Testis (tissue), 3 donors: Measurements from ENCODE around the gene TPO. TPM values are rescaled to one million over a fixed set of nuclear protein-coding genes. Genes with fewer than 3 reads are reported as not detected.

Experiments
- DNase-seq: peaks from one replicate; pipeline ENCODE4 v3.0.0-alpha.2; 2019
- H3K27ac ChIP-seq, 2 donors: fragments of 200-600 bp; sonication (generic); one replicate each; pipeline ENCODE4 v1.5.1; 2019
- H3K27me3 ChIP-seq: fragments of 200-600 bp; sonication (generic); one replicate; pipeline ENCODE4 v1.5.1; 2019
- H3K36me3 ChIP-seq: fragments of 200-600 bp; sonication (generic); one replicate; pipeline ENCODE4 v1.5.1; 2017; ENCODE audit warnings: low read depth; ENCODE audit errors: missing control alignments
- H3K4me1 ChIP-seq: fragments of 200-600 bp; sonication (generic); one replicate; pipeline ENCODE4 v1.5.1; 2019
- H3K4me3 ChIP-seq, 2 donors: fragments of 200-600 bp; sonication (generic); one replicate each; pipeline ENCODE4 v1.5.1; 2017 to 2019
- H3K9me3 ChIP-seq: fragments of 200-600 bp; sonication (generic); one replicate; pipeline ENCODE4 v1.5.1; 2017
- POLR2A ChIP-seq: fragments of 450-650 bp; IDR thresholded peaks from one replicate; pipeline ENCODE4 v1.6.1; 2017; ENCODE audit warnings: antibody characterized with exemption, mild to moderate bottlenecking, moderate library complexity
- WGBS, 2 donors: methylation state at CpG; one replicate each; pipeline ENCODE4 v1.1.5; 2018; 5-methylcytosine and 5-hydroxymethylcytosine counted together
- intact Hi-C: fragments of 100-400 bp; cut with DNase I; formaldehyde crosslinking; loops from one replicate; pipeline ENCODE4 v1.15.1; 2023; ENCODE audit warnings: low total_unique reads
- polyA plus RNA-seq: library from polyadenylated mRNA; stranded (reverse); fragments of 350-450 nt; fragmentation: Illumina TruSeq; extraction: RNeasy Lipid Tissue Mini Kit (QIAGEN cat#74804); gene quantifications from one replicate; pipeline ENCODE4 v1.2.3, GENCODE V29; 2014; ENCODE audit warnings: low read depth, low replicate concordance; ENCODE audit not compliant: insufficient read depth
- total RNA-seq, 2 donors: library from RNA; depleted of rRNA; stranded (reverse); fragments of >200 nt; gene quantifications; one replicate each; pipeline ENCODE4 v1.2.3, GENCODE V29; 2016
- TF ChIP-seq, protein P1 (sequence below), 3 experiments: fragments of 450-650 bp in 2 of 3; fragments of 200-600 bp in 1 of 3; sonication (generic) in 1 of 3; IDR thresholded peaks; one replicate each; pipeline ENCODE4 v1.5.1; 2016 to 2019; ENCODE audit warnings: antibody characterized with exemption in 3 of 3, mild to moderate bottlenecking in 2 of 3, moderate library complexity in 1 of 3

Gene TPO
- total and polyA plus RNA-seq, 3 donors from 2014 or later, result 2.9 to 5.6 (median 2.9) TPM

DNA sequence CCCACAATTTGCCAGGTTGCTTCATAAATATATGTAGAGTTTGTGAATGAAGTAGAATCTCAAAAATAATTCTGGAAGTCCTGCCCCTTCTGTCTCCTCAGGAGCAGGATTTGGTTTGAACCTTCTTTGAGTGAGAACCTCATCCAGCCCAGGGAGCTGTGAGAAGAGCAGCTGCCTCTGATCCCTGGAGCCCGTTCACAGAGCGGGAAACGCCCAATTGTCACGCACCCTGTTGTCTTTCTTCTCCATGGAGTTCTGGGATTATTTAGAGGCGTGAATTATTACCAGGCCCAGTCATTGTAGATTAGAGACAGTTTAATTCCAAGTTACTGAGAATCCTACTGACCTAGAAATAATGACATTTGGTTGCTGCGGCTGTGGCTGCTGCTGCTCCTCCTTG lies 66.1 kb downstream of the TPO start:
- Histone ChIP-seq H3K27me3 (no peaks in the 10 kb centered on the region), H3K4me3 (no peak overlapping the region), H3K4me1 (no peaks in the 10 kb centered on the region), H3K9me3 (no peaks in the 10 kb centered on the region), H3K36me3 (no peaks in the 10 kb centered on the region), H3K27ac (no peak overlapping the region)
- DNase-seq, result no peak
- WGBS, 2 donors, result 82 to 96% methylated on average over 6 of the region's 6 CpGs
- TF ChIP-seq, protein P1, sequence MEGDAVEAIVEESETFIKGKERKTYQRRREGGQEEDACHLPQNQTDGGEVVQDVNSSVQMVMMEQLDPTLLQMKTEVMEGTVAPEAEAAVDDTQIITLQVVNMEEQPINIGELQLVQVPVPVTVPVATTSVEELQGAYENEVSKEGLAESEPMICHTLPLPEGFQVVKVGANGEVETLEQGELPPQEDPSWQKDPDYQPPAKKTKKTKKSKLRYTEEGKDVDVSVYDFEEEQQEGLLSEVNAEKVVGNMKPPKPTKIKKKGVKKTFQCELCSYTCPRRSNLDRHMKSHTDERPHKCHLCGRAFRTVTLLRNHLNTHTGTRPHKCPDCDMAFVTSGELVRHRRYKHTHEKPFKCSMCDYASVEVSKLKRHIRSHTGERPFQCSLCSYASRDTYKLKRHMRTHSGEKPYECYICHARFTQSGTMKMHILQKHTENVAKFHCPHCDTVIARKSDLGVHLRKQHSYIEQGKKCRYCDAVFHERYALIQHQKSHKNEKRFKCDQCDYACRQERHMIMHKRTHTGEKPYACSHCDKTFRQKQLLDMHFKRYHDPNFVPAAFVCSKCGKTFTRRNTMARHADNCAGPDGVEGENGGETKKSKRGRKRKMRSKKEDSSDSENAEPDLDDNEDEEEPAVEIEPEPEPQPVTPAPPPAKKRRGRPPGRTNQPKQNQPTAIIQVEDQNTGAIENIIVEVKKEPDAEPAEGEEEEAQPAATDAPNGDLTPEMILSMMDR (IDR thresholded peaks at IDR 0.05), result no peak
- no peak for TF ChIP-seq POLR2A
- intact Hi-C loops, result no loop called here

DNA sequence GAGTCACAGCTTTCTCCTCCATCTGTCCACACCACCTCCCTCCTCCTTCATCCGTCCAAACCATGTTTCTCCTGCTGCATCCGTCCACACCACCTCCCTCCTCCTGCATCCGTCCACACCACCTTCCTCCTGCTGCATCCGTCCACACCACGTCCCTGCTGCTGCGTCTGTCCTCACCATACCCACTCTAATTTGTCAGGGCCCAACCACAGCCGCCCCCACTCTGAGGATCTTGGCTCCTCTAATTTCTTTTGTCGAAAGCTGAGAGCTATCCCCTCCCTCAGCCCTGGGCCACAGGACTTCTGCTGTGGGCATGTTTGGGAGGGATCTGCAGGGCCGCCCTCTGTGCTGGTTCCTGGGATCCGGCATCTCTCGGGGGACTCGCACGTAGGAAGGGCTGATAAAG lies 67.4 kb downstream of the TPO start:
- WGBS, 2 donors, result 82 to 92% methylated on average over 13 of the region's 13 CpGs
- H3K36me3 ChIP-seq, result no peaks in the 10 kb centered on the region
- H3K9me3 ChIP-seq, result no peaks in the 10 kb centered on the region
- no peaks in the 10 kb centered on the region for H3K4me1 ChIP-seq
- H3K27me3 ChIP-seq, result no peaks in the 10 kb centered on the region
- no peak for DNase-seq
- TF ChIP-seq POLR2A, result no peak
- TF ChIP-seq, protein P1 (IDR thresholded peaks at IDR 0.05), result no peak
- no peak overlapping the region for H3K4me3 ChIP-seq
- H3K27ac ChIP-seq, result no peak overlapping the region
- intact Hi-C loops, result no loop called here

DNA sequence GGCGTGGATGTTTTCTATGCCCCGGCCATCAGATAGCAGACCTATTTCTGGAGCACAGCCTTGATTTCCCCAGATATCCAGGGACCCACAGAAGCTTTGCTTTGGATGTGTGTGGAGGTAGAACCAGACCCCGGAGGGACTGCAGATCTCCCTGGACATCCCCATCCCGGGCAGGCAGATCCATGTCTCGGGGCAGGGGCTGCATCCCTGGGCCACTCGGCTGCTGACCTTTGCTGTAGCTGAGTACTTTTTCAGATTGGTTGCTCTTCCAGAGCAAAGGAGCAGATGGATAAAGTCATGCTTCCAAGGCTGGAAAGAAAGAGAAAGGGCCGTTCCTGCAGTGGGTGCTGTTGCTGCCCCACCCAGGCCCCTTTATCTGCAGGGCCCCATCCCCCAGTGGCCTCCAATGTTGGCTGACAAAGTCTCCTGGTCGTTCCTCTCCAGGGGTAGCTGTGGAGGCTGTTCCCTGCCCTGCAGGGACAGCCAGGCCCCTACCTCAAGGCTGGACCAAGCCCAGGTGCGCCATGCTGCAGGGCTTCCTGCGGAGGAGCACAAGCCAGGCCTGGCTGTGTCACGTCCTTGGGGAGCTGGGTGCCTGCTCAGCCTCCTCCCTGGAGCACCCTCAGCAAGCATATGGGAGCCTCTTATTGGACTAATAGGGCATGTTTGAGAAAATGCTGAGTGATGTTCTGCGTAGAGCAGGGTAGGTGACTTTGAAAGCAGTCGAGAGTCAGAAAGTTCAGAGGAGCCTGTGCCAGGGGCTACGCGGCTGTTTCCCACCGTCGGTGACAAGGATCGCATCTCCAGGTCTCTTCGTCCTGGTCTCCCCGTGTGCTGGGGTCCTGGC lies 68.4 kb downstream of the TPO start:
- Histone ChIP-seq H3K4me1 (no peaks in the 10 kb centered on the region), H3K9me3 (no peaks in the 10 kb centered on the region), H3K36me3 (no peaks in the 10 kb centered on the region), H3K4me3 (no peak overlapping the region), H3K27me3 (no peaks in the 10 kb centered on the region), H3K27ac (no peak overlapping the region)
- WGBS, 2 donors, result 91 to 92% methylated on average over 20 of the region's 20 CpGs
- TF ChIP-seq POLR2A, result no peak
- TF ChIP-seq, protein P1 (IDR thresholded peaks at IDR 0.05), result no peak
- intact Hi-C loops, result no loop called here
- DNase-seq, result no peak

DNA sequence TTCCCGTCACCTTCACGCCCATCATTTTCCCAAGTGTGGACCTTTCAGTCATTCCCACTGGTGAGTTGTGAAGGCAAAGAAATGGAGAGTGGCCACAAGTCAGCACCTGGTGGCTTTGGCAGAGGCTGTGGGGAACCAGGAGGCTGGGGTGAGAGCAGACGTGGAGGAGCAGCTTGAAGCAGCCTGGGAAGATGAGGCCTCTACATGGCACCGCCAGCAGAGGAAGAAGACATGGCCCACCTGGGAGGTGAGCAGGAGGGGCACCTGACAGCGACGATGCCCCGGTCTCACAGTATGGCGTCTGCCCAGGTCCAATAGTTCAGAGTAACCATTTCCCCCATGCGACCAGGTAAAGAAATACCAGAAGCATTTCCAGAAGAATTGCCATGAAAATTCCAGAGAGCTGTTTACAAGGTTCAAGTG lies 69.0 kb downstream of the TPO start:
- no peak for DNase-seq
- 95 to 96% methylated on average over 8 to 9 of the region's 9 CpGs for WGBS, 2 donors
- H3K27me3 ChIP-seq, result no peaks in the 10 kb centered on the region
- no peak overlapping the region for H3K27ac ChIP-seq
- no peaks in the 10 kb centered on the region for H3K36me3 ChIP-seq
- H3K4me1 ChIP-seq, result no peaks in the 10 kb centered on the region
- intact Hi-C loops, result no loop called here
- no peak overlapping the region for H3K4me3 ChIP-seq
- H3K9me3 ChIP-seq, result no peaks in the 10 kb centered on the region
- TF ChIP-seq POLR2A, result no peak
- TF ChIP-seq, protein P1 (IDR thresholded peaks at IDR 0.05), result no peak

DNA sequence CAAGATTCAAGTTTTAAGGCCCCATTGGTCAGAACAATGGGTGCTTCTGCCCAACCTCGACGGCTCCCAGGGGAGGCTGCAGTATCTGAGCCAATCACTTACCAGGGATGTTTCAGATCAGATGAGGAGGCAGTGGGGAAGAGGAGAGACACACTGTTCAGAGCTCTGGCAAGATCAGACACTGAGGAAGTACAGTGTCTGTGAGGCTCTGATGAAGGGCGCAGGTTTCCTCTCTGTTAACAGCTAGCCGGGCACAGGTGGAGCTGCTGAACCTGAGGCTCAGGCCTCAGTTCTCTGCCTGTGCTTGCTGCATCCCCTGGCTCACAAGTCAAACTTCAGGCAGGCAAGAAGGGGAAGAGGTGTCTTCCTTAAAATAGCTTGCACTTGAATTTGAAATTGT lies 69.7 kb downstream of the TPO start:
- H3K36me3 ChIP-seq, result no peaks in the 10 kb centered on the region
- no peaks in the 10 kb centered on the region for H3K27me3 ChIP-seq
- no peak for TF ChIP-seq POLR2A
- TF ChIP-seq, protein P1 (IDR thresholded peaks at IDR 0.05), result no peak
- no peaks in the 10 kb centered on the region for H3K4me1 ChIP-seq
- 85 to 95% methylated on average over 4 of the region's 4 CpGs for WGBS, 2 donors
- no peak for DNase-seq
- H3K4me3 ChIP-seq, result no peak overlapping the region
- H3K27ac ChIP-seq, result no peak overlapping the region
- intact Hi-C loops, result no loop called here
- no peaks in the 10 kb centered on the region for H3K9me3 ChIP-seq
